ENCODE data around the gene KIAA2012.
"Not testable (repeated sequence)": the region's sequence is repeated elsewhere in the genome, so short reads cannot be mapped to it uniquely, and the experiment has no call there.

DNA sequence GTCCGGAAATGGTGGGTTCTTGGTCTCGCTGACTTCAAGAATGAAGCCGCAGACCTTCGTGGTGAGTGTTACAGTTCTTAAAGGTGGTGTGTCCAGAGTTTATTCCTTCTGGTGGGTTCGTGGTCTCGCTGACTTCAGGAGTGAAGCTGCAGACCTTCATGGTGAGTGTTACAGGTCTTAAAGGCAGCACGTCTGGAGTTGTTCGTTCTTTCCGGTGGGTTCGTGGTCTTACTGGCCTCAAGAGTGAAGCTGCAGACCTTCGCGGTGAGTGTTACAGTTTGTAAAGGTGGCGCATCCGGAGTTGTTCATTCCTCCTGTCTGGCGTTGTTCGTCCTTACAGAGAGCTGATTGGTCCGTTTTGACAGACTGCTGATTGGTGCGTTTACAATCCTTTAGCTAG lies 63.0 kb downstream of the KIAA2012 start:
- TF ChIP-seq, protein P1, sequence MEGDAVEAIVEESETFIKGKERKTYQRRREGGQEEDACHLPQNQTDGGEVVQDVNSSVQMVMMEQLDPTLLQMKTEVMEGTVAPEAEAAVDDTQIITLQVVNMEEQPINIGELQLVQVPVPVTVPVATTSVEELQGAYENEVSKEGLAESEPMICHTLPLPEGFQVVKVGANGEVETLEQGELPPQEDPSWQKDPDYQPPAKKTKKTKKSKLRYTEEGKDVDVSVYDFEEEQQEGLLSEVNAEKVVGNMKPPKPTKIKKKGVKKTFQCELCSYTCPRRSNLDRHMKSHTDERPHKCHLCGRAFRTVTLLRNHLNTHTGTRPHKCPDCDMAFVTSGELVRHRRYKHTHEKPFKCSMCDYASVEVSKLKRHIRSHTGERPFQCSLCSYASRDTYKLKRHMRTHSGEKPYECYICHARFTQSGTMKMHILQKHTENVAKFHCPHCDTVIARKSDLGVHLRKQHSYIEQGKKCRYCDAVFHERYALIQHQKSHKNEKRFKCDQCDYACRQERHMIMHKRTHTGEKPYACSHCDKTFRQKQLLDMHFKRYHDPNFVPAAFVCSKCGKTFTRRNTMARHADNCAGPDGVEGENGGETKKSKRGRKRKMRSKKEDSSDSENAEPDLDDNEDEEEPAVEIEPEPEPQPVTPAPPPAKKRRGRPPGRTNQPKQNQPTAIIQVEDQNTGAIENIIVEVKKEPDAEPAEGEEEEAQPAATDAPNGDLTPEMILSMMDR (conservative IDR thresholded peaks at IDR 0.05 in 1 of 2, IDR thresholded peaks at IDR 0.05 in 1 of 2; ENCODE audit: extremely low read depth in 1 of 2, insufficient read depth in 1 of 2, low read depth in 1 of 2, low read length in 2 of 2) = not testable (repeated sequence)
- not testable (repeated sequence) for TF ChIP-seq EZH2 (IDR thresholded peaks at IDR 0.05; ENCODE audit: borderline replicate concordance, low read length)

Data from mammary epithelial cell (primary cell).